Measurements from ENCODE around the gene TSHZ2. TPM values are rescaled to one million over a fixed set of nuclear protein-coding genes. Genes with fewer than 3 reads are reported as not detected.

TSHZ2 gene
- total and polyA plus RNA-seq, 2 of the 4 experiments (the other 2 are of a cell fraction): under 0.01 to 0.02 TPM

DNA sequence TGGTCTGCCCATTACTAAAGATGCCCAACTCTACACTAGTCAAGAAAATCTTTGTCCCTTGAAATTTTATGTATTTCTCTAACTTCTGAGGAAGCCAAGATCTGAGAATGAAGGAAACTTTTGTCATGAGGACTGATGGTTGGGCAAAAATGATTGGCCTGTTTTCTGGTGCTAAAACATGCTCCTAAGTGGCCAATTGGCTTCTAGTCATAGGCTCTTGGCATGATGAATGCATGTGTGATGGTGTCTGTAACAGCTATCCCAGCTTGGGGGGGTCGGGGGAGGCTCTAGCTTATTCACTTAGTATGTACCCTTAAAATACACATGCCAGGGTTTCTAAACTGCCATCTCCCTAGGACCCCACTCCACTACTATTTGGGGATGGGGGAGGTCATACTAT lies 392.9 kb downstream of the TSHZ2 start:
- no CpG with 5 or more reads among the region's 1 CpG for WGBS, 2 experiments (ENCODE audit: extremely low coverage in 2 of 2, insufficient read length in 1 of 2)

More for the DNA sequence above, 392.9 kb downstream of the TSHZ2 start:
- Histone ChIP-seq H3K18ac (ENCODE audit: low read depth, low read length) (no peak overlapping the region), H4K8ac (ENCODE audit: low read depth in 2 of 2, low read length in 2 of 2) (no peak overlapping the region), H2BK120ac (ENCODE audit: low read depth, low read length) (no peak overlapping the region), H3K9me1 (ENCODE audit: insufficient read depth, low read length) (no peaks in the 10 kb centered on the region), H2BK20ac (ENCODE audit: low read depth, low read length) (no peak overlapping the region), H3K9me3 (ENCODE audit: control insufficient read depth, insufficient read depth, low read length) (no peaks in the 10 kb centered on the region), H3K36me3 (ENCODE audit: control insufficient read depth, insufficient read depth, low read length) (no peaks in the 10 kb centered on the region), H3K56ac (ENCODE audit: extremely low read depth, insufficient read depth, low read length) (no peak overlapping the region), H3K79me1 (ENCODE audit: low read depth in 1 of 2, low read length in 2 of 2) (no peaks in the 10 kb centered on the region), H3K4me2 (ENCODE audit: low read depth, low read length) (no peak overlapping the region), H3K9ac (ENCODE audit: low read depth, low read length) (no peak overlapping the region), H4K91ac (ENCODE audit: insufficient read depth, low read depth, low read length) (no peak overlapping the region), H3K4me3 (ENCODE audit: insufficient read depth, low read depth, low read length) (no peak overlapping the region), H2AFZ (replicated peaks; ENCODE audit: low read length, poor library complexity) (no peak overlapping the region), H3K23ac (ENCODE audit: low read depth, low read length) (no peak overlapping the region), H4K5ac (ENCODE audit: low read depth, low read length) (no peak overlapping the region), H2BK5ac (ENCODE audit: low read depth, low read length, poor library complexity, severe bottlenecking) (no peak overlapping the region), H3K27me3 (ENCODE audit: control insufficient read depth, insufficient read depth, low read length) (no peaks in the 10 kb centered on the region; the same call in 1 of the 2 replicates), H2BK15ac (ENCODE audit: low read depth, low read length) (no peak overlapping the region), H2AK9ac (replicated peaks; ENCODE audit: low read depth, low read length, poor library complexity) (no peak overlapping the region), H3K27ac (ENCODE audit: insufficient read depth, low read length) (no peak overlapping the region), H3K4me1 (ENCODE audit: control insufficient read depth, insufficient read depth, low read length) (no peaks in the 10 kb centered on the region), H3K14ac (replicated peaks; ENCODE audit: low read depth, low read length) (no peak overlapping the region), H3K4ac (ENCODE audit: low read depth, low read length) (no peak overlapping the region), H4K20me1 (ENCODE audit: insufficient read depth, low read length) (no peaks in the 10 kb centered on the region), H2AK5ac (ENCODE audit: low read depth, low read length) (no peak overlapping the region)
- no peak for TF ChIP-seq RFX5 (IDR thresholded peaks at IDR 0.05; ENCODE audit: low read depth, low read length)
- TF ChIP-seq, protein P1, sequence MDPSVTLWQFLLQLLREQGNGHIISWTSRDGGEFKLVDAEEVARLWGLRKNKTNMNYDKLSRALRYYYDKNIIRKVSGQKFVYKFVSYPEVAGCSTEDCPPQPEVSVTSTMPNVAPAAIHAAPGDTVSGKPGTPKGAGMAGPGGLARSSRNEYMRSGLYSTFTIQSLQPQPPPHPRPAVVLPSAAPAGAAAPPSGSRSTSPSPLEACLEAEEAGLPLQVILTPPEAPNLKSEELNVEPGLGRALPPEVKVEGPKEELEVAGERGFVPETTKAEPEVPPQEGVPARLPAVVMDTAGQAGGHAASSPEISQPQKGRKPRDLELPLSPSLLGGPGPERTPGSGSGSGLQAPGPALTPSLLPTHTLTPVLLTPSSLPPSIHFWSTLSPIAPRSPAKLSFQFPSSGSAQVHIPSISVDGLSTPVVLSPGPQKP (IDR thresholded peaks at IDR 0.05; ENCODE audit: borderline replicate concordance, low read depth, low read length): no peak
- TF ChIP-seq CEBPB (IDR thresholded peaks at IDR 0.05; ENCODE audit: low read depth, low read length): no peak
- TF ChIP-seq BHLHE40 (IDR thresholded peaks at IDR 0.05; ENCODE audit: low read depth, low read length): no peak
- TF ChIP-seq MAFK (IDR thresholded peaks at IDR 0.05; ENCODE audit: low read depth, low read length): no peak
- TF ChIP-seq FOS (IDR thresholded peaks at IDR 0.05; ENCODE audit: low read depth, low read length): no peak
- no peak for TF ChIP-seq MAZ (IDR thresholded peaks at IDR 0.05; ENCODE audit: borderline replicate concordance, low read depth, low read length)
- TF ChIP-seq, protein P2, sequence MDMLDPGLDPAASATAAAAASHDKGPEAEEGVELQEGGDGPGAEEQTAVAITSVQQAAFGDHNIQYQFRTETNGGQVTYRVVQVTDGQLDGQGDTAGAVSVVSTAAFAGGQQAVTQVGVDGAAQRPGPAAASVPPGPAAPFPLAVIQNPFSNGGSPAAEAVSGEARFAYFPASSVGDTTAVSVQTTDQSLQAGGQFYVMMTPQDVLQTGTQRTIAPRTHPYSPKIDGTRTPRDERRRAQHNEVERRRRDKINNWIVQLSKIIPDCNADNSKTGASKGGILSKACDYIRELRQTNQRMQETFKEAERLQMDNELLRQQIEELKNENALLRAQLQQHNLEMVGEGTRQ (IDR thresholded peaks at IDR 0.05; ENCODE audit: low read depth, low read length): no peak
- TF ChIP-seq POLR2A (IDR thresholded peaks at IDR 0.05; ENCODE audit: low read depth, low read length): no peak
- TF ChIP-seq RCOR1 (IDR thresholded peaks at IDR 0.05; ENCODE audit: insufficient replicate concordance, low read length): no peak
- in situ Hi-C loops (cut with MboI; ENCODE audit: low sequenced_read_pairs) (no loop called here), intact Hi-C loops (cut with micrococcal nuclease) (no loop called here), dilution Hi-C loops (cut with HindIII; ENCODE audit: low sequenced_read_pairs, unreplicated experiment) (no loop called here)
- ATAC-seq (ENCODE audit: low read depth) (no peak), DNase-seq (no peak)
- no TSS peak for BruUV-seq (replicated peaks)
- ChIA-PET POLR2A (ENCODE audit: unreplicated experiment) (no interaction called here), CTCF (no interaction called here)

Measured in IMR-90 (cell line).